ENCODE results near the gene LETM1. TPM values are rescaled to one million over a fixed set of nuclear protein-coding genes. Genes with fewer than 3 reads are reported as not detected.
A peak's percentile ranks its signal among the peaks of the same experiment; 100 is the strongest.

The LETM1 gene
- total and polyA plus RNA-seq, 2 of the 13 experiments (the other 11 are each of a cell fraction or from before 2014, with no cell fraction given): 9.7 to 41.6 TPM

DNA sequence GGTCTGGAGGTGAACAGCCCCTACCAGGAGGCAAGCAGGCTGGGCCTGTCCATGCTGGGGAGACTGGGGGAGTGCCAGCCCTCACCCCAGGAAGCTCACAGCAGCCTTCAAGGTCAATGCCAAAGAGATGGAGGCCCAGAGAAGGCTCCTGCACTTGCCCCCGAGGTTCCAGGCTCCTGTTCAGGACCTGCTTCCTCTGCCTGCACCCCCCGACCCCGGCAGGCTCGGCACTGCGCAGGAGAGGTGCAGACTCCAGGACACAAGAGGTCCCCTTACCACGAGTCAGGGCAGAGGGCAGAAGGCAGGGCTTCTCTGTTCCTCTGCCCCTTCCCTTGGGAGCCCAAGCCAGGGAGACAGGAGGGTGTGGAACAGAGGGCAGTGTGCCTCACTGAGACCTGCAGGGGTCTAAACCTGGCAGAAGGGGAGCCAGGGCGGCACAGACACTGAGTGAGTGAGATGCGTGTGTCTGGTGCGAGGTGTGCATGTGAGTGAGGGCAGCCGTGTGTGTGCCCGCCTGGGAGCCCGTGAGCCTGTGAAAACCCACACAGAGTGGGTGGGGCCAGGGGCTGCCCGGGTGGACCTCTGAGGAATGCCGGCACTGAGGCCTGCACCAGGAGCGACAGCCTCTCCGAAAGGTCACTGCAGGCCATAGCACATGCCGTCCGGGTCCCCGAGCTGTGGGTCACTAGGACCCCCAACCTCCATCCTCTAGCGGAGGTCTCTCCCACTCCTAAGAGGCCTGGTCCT lies 93.5 kb downstream of the LETM1 start (continued):
- TF ChIP-seq, protein P1, sequence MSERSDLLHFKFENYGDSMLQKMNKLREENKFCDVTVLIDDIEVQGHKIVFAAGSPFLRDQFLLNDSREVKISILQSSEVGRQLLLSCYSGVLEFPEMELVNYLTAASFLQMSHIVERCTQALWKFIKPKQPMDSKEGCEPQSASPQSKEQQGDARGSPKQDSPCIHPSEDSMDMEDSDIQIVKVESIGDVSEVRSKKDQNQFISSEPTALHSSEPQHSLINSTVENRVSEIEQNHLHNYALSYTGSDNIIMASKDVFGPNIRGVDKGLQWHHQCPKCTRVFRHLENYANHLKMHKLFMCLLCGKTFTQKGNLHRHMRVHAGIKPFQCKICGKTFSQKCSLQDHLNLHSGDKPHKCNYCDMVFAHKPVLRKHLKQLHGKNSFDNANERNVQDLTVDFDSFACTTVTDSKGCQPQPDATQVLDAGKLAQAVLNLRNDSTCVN (CRISPR knock-in tag; IDR thresholded peaks at IDR 0.05; ENCODE audit: borderline replicate concordance): no peak
- TF ChIP-seq, protein P2, sequence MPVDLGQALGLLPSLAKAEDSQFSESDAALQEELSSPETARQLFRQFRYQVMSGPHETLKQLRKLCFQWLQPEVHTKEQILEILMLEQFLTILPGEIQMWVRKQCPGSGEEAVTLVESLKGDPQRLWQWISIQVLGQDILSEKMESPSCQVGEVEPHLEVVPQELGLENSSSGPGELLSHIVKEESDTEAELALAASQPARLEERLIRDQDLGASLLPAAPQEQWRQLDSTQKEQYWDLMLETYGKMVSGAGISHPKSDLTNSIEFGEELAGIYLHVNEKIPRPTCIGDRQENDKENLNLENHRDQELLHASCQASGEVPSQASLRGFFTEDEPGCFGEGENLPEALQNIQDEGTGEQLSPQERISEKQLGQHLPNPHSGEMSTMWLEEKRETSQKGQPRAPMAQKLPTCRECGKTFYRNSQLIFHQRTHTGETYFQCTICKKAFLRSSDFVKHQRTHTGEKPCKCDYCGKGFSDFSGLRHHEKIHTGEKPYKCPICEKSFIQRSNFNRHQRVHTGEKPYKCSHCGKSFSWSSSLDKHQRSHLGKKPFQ (CRISPR knock-in tag; IDR thresholded peaks at IDR 0.05; ENCODE audit: insufficient replicate concordance): no peak
- no peak for TF ChIP-seq ZNF629 (CRISPR knock-in tag; conservative IDR thresholded peaks at IDR 0.05)
- TF ChIP-seq, protein P3, sequence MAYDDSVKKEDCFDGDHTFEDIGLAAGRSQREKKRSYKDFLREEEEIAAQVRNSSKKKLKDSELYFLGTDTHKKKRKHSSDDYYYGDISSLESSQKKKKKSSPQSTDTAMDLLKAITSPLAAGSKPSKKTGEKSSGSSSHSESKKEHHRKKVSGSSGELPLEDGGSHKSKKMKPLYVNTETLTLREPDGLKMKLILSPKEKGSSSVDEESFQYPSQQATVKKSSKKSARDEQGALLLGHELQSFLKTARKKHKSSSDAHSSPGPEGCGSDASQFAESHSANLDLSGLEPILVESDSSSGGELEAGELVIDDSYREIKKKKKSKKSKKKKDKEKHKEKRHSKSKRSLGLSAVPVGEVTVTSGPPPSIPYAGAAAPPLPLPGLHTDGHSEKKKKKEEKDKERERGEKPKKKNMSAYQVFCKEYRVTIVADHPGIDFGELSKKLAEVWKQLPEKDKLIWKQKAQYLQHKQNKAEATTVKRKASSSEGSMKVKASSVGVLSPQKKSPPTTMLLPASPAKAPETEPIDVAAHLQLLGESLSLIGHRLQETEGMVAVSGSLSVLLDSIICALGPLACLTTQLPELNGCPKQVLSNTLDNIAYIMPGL (CRISPR knock-in tag; IDR thresholded peaks at IDR 0.05; ENCODE audit: borderline replicate concordance in 1 of 2, low read depth in 1 of 2): 0 out of 4 replicates have a peak, but pooled peaks of 1 of the 2 experiments have one; percentile 6
- TF ChIP-seq SOX6 (IDR thresholded peaks at IDR 0.05): no peak
- peak; percentile 38; the same call in 1 of the 2 replicates for TF ChIP-seq SOX6 (CRISPR knock-in tag; IDR thresholded peaks at IDR 0.05)
- TF ChIP-seq, protein P4, sequence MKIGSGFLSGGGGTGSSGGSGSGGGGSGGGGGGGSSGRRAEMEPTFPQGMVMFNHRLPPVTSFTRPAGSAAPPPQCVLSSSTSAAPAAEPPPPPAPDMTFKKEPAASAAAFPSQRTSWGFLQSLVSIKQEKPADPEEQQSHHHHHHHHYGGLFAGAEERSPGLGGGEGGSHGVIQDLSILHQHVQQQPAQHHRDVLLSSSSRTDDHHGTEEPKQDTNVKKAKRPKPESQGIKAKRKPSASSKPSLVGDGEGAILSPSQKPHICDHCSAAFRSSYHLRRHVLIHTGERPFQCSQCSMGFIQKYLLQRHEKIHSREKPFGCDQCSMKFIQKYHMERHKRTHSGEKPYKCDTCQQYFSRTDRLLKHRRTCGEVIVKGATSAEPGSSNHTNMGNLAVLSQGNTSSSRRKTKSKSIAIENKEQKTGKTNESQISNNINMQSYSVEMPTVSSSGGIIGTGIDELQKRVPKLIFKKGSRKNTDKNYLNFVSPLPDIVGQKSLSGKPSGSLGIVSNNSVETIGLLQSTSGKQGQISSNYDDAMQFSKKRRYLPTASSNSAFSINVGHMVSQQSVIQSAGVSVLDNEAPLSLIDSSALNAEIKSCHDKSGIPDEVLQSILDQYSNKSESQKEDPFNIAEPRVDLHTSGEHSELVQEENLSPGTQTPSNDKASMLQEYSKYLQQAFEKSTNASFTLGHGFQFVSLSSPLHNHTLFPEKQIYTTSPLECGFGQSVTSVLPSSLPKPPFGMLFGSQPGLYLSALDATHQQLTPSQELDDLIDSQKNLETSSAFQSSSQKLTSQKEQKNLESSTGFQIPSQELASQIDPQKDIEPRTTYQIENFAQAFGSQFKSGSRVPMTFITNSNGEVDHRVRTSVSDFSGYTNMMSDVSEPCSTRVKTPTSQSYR (CRISPR knock-in tag; IDR thresholded peaks at IDR 0.05; ENCODE audit: borderline replicate concordance): no peak
- no peak for TF ChIP-seq SKI (IDR thresholded peaks at IDR 0.05; ENCODE audit: partially characterized antibody)
- no peak for TF ChIP-seq PHF20 (CRISPR knock-in tag; IDR thresholded peaks at IDR 0.05)
- no peak for TF ChIP-seq ZNF615 (CRISPR knock-in tag; IDR thresholded peaks at IDR 0.05; ENCODE audit: borderline replicate concordance)
- TF ChIP-seq, protein P5, sequence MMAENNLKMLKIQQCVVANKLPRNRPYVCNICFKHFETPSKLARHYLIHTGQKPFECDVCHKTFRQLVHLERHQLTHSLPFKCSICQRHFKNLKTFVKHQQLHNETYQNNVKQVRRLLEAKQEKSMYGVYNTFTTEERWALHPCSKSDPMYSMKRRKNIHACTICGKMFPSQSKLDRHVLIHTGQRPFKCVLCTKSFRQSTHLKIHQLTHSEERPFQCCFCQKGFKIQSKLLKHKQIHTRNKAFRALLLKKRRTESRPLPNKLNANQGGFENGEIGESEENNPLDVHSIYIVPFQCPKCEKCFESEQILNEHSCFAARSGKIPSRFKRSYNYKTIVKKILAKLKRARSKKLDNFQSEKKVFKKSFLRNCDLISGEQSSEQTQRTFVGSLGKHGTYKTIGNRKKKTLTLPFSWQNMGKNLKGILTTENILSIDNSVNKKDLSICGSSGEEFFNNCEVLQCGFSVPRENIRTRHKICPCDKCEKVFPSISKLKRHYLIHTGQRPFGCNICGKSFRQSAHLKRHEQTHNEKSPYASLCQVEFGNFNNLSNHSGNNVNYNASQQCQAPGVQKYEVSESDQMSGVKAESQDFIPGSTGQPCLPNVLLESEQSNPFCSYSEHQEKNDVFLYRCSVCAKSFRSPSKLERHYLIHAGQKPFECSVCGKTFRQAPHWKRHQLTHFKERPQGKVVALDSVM (CRISPR knock-in tag; IDR thresholded peaks at IDR 0.05): no peak
- no peak for TF ChIP-seq KDM1A (CRISPR knock-in tag; IDR thresholded peaks at IDR 0.05)
- TF ChIP-seq CC2D1A (CRISPR knock-in tag; IDR thresholded peaks at IDR 0.05): no peak
- TF ChIP-seq ZNF761 (CRISPR knock-in tag; conservative IDR thresholded peaks at IDR 0.05): no peak
- TF ChIP-seq SMARCE1 (IDR thresholded peaks at IDR 0.05; ENCODE audit: borderline replicate concordance): no peak
- no peak for TF ChIP-seq KMT2B (CRISPR knock-in tag; IDR thresholded peaks at IDR 0.05)
- peak; percentile 98 for TF ChIP-seq AKAP8 (CRISPR knock-in tag; IDR thresholded peaks at IDR 0.05)
